DMS 273 treated with DMSO at 0.1 percent for 48 hours (cell line): ENCODE data around the gene MOSPD3.
A peak's percentile ranks its signal among the peaks of the same experiment; 100 is the strongest.
"Not testable (repeated sequence)": the region's sequence is repeated elsewhere in the genome, so short reads cannot be mapped to it uniquely, and the experiment has no call there.

Experiments used
- DNase-seq: peaks from one replicate; lab custom pipeline; 2025; lab: John Stamatoyannopoulos, UW

Gene MOSPD3

GRCh38 chr7:100626530-100627237, 14.3 kb downstream of the MOSPD3 start:
- DNase-seq, result no peak

GRCh38 chr7:100627238-100627549, 14.9 kb downstream of the MOSPD3 start:
- DNase-seq, result no peak

GRCh38 chr7:100629117-100629716, 16.9 kb downstream of the MOSPD3 start:
- DNase-seq, result peak; percentile 12

GRCh38 chr7:100630066-100630465, 17.7 kb downstream of the MOSPD3 start:
- DNase-seq, result no peak

GRCh38 chr7:100632951-100633717, 20.8 kb downstream of the MOSPD3 start:
- no peak for DNase-seq

GRCh38 chr7:100639995-100640516, 27.7 kb downstream of the MOSPD3 start:
- DNase-seq, result no peak

- no peak for DNase-seq
Measured at GRCh38 chr7:100640517-100641440, 28.4 kb downstream of the MOSPD3 start.

- no peak for DNase-seq
Measured at GRCh38 chr7:100641463-100641859, 29.1 kb downstream of the MOSPD3 start, which contains the start of gene TFR2. Gene TFR2, minus strand, starts transcription at chr7:100641552. Its CDS starts 43 bp downstream, at chr7:100641509.

- DNase-seq, result no peak
Measured at GRCh38 chr7:100641860-100642533, 29.7 kb downstream of the MOSPD3 start.

GRCh38 chr7:100642534-100642907, 30.2 kb downstream of the MOSPD3 start:
- DNase-seq, result no peak

GRCh38 chr7:100649826-100650565, 37.7 kb downstream of the MOSPD3 start:
- no peak for DNase-seq

GRCh38 chr7:100654908-100655831, 42.8 kb downstream of the MOSPD3 start:
- no peak for DNase-seq

GRCh38 chr7:100655908-100656674, 43.8 kb downstream of the MOSPD3 start, which contains the start of gene ACTL6B:
Gene ACTL6B, minus strand, starts transcription at chr7:100656448. Its CDS starts 94 bp downstream, at chr7:100656354.
- no peak for DNase-seq

GRCh38 chr7:100662194-100662776, 49.9 kb downstream of the MOSPD3 start:
- not testable (repeated sequence) for DNase-seq
